HEK293T (cell line): ENCODE results near the gene KRTAP12-2.

Source experiments
- BHLHE40 ChIP-seq: fragments of 450-650 bp; IDR thresholded peaks from 2 replicates; pipeline ENCODE4 v1.6.1; 2016; ENCODE audit warnings: mild to moderate bottlenecking, moderate library complexity, borderline replicate concordance
- ELF4 ChIP-seq: fragments of 450-650 bp; IDR thresholded peaks from 2 replicates; pipeline ENCODE4 v1.6.1; 2017; ENCODE audit warnings: antibody characterized with exemption
- FOXA1 ChIP-seq: fragments of 450-650 bp; IDR thresholded peaks from 2 replicates; pipeline ENCODE4 v1.6.1; 2016; ENCODE audit warnings: mild to moderate bottlenecking
- FOXM1 ChIP-seq: fragments of 450-650 bp; IDR thresholded peaks from 2 replicates; pipeline ENCODE4 v1.6.1; 2017; ENCODE audit warnings: mild to moderate bottlenecking, borderline replicate concordance
- HDGF ChIP-seq: fragments of 450-650 bp; IDR thresholded peaks from 2 replicates; pipeline ENCODE4 v1.6.1; 2017; ENCODE audit warnings: antibody characterized with exemption, borderline replicate concordance
- LEF1 ChIP-seq: fragments of 450-650 bp; IDR thresholded peaks from 2 replicates; pipeline ENCODE4 v1.6.1; 2017; ENCODE audit warnings: mild to moderate bottlenecking, borderline replicate concordance
- NFRKB ChIP-seq: fragments of 450-650 bp; IDR thresholded peaks from 2 replicates; pipeline ENCODE4 v1.6.1; 2016; ENCODE audit warnings: mild to moderate bottlenecking, moderate library complexity
- SP1 ChIP-seq: fragments of 450-650 bp; IDR thresholded peaks from 2 replicates; pipeline ENCODE4 v1.6.1; 2017
- SUZ12 ChIP-seq: fragments of 450-650 bp; IDR thresholded peaks from 2 replicates; pipeline ENCODE4 v1.6.1; 2016; ENCODE audit warnings: mild to moderate bottlenecking
- ZNF384 ChIP-seq: fragments of 450-650 bp; IDR thresholded peaks from 2 replicates; pipeline ENCODE4 v1.6.1; 2016

- TF ChIP-seq FOXA1 (no peak), NFRKB (no peak), BHLHE40 (no peak), FOXM1 (no peak), ELF4 (no peak), ZNF384 (no peak), SUZ12 (no peak), HDGF (no peak), SP1 (no peak), LEF1 (no peak)
Measured at GRCh38 chr21:44708213-44708865, 41.6 kb upstream of the KRTAP12-2 start.
